Stomach (tissue), 9 donors: ENCODE measurements around the gene RNF112. TPM values are rescaled to one million over a fixed set of nuclear protein-coding genes. Genes with fewer than 3 reads are reported as not detected.

ENCODE experiments used
- DNase-seq, 2 donors: peaks; one replicate each; pipeline versions ENCODE4 v3.0.0 to v3.0.0-alpha.2; 2013 to 2019
- H3K27ac ChIP-seq, 5 donors: fragments of 200-600 bp in 4 of 5; sonication (generic) in 4 of 5; one replicate each; pipeline ENCODE4 v1.5.1; 2013 to 2019; ENCODE audit warnings: mild to moderate bottlenecking in 1 of 5, moderate library complexity in 1 of 5
- H3K27me3 ChIP-seq, 3 donors: fragments of 200-600 bp; sonication (generic); one replicate each; pipeline ENCODE4 v1.5.1; 2017 to 2019; ENCODE audit warnings: mixed run types in 1 of 3
- H3K36me3 ChIP-seq, 4 donors: fragments of 200-600 bp; sonication (generic); 1 replicate in 3 of 4; 2 replicates in 1 of 4; pipeline ENCODE4 v1.5.1; 2016 to 2019
- H3K4me1 ChIP-seq, 4 donors: fragments of 200-600 bp; sonication (generic); one replicate each; pipeline ENCODE4 v1.5.1; 2016 to 2019
- H3K4me3 ChIP-seq, 4 donors: fragments of 200-600 bp; sonication (generic) in 3 of 4; one replicate each; pipeline ENCODE4 v1.5.1; 2016 to 2019; ENCODE audit warnings: mild to moderate bottlenecking in 1 of 4
- H3K9me3 ChIP-seq, 4 donors: fragments of 200-600 bp; sonication (generic); one replicate each; pipeline ENCODE4 v1.5.1; 2016 to 2019
- EP300 ChIP-seq: sonication (generic); formaldehyde crosslinking; IDR thresholded peaks from one replicate; pipeline ENCODE4 v1.6.1; 2017; ENCODE audit warnings: antibody characterized with exemption
- POLR2A ChIP-seq, 4 donors: fragments of 450-650 bp; IDR thresholded peaks; one replicate each; pipeline ENCODE4 v1.6.1; 2016; ENCODE audit warnings: antibody characterized with exemption in 4 of 4, control low read depth in 2 of 4, mild to moderate bottlenecking in 1 of 4, moderate library complexity in 1 of 4
- POLR2AphosphoS5 ChIP-seq, 3 donors: sonication (generic); formaldehyde crosslinking; IDR thresholded peaks; one replicate each; pipeline ENCODE4 v1.6.1; 2016; ENCODE audit warnings: antibody characterized with exemption in 3 of 3
- whole genome bisulfite sequencing, 5 donors: extraction: QIAGEN DNeasy Blood & Tissue Kit in 3 of 5; methylation state at CpG; one replicate each; pipeline versions ENCODE4 v1.1.5 to v1.1.7; 2013 to 2018; 5-methylcytosine and 5-hydroxymethylcytosine counted together
- intact Hi-C: fragments of 100-400 bp; cut with DNase I; formaldehyde crosslinking; loops from one replicate; pipeline ENCODE4 v1.15.1; 2023; ENCODE audit warnings: low total_unique reads
- polyA plus RNA-seq, 3 donors: library from polyadenylated mRNA; stranded (reverse); fragments of 200-250 nt; gene quantifications; one replicate each; pipeline ENCODE4 v1.2.3, GENCODE V29; 2013
- total RNA-seq, 5 donors: library from RNA; depleted of rRNA; stranded (reverse); fragments of >200 nt; gene quantifications; one replicate each; pipeline versions ENCODE4 v1.1.0 to v1.2.3, GENCODE V29; 2014 to 2016
- TF ChIP-seq, protein P1 (sequence below), 7 experiments: fragments of 450-650 bp in 4 of 7; fragments of 200-600 bp in 3 of 7; sonication (generic) in 3 of 7; IDR thresholded peaks; one replicate each; pipeline ENCODE4 v1.5.1; 2016 to 2019; ENCODE audit warnings: antibody characterized with exemption in 7 of 7, control low read depth in 2 of 7, mild to moderate bottlenecking in 1 of 7
- donor health status: healthy with polysubstance abuse.
- donor health status: Bipolar disorder and iron deficiency.
- donor health status: healthy.

RNF112 gene
- total and polyA plus RNA-seq, 8 donors = 0.45 to 5.0 (median 2.1) TPM; not detected in 2

DNA sequence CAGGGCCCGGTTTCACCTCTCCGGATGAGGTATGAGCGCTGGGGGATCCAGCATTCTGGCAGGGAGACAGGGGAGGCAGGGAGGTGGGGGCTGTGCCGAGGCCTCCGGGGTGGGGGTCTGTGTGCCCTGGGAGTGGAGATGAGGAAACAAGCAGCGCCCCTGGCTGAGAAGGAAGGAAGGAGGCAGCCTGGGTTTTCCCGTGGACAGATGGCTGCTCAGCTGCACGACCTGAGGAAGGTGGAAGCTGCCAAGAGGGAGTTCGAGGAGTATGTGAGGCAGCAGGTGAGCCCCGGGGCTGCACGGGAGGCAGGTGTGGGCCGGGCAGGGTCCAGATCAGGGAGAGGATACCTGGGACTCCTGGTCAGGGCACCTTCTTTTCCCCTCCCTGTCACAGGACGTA lies 4.3 kb downstream of the RNF112 start:
- no peak overlapping the region for H3K4me3 ChIP-seq
- TF ChIP-seq EP300 = no peak
- no peak for TF ChIP-seq POLR2A (IDR thresholded peaks at IDR 0.05)
- no peak for TF ChIP-seq POLR2AphosphoS5 (IDR thresholded peaks at IDR 0.05)
- TF ChIP-seq, protein P1, sequence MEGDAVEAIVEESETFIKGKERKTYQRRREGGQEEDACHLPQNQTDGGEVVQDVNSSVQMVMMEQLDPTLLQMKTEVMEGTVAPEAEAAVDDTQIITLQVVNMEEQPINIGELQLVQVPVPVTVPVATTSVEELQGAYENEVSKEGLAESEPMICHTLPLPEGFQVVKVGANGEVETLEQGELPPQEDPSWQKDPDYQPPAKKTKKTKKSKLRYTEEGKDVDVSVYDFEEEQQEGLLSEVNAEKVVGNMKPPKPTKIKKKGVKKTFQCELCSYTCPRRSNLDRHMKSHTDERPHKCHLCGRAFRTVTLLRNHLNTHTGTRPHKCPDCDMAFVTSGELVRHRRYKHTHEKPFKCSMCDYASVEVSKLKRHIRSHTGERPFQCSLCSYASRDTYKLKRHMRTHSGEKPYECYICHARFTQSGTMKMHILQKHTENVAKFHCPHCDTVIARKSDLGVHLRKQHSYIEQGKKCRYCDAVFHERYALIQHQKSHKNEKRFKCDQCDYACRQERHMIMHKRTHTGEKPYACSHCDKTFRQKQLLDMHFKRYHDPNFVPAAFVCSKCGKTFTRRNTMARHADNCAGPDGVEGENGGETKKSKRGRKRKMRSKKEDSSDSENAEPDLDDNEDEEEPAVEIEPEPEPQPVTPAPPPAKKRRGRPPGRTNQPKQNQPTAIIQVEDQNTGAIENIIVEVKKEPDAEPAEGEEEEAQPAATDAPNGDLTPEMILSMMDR (IDR thresholded peaks at IDR 0.05) = no peak
- no peaks in the 10 kb centered on the region for H3K9me3 ChIP-seq
- no peak for DNase-seq
- peaks cover 0 to 17% (median 8%) of the 10 kb centered on the region in 4 donors for H3K4me1 ChIP-seq
- H3K27ac ChIP-seq = no peak overlapping the region
- H3K27me3 ChIP-seq = peaks cover 0 to 32% (median 9%) of the 10 kb centered on the region in 3 donors
- intact Hi-C loops = no loop called here
- H3K36me3 ChIP-seq = no peaks in the 10 kb centered on the region
- 68 to 77% (median 74%) methylated on average over 11 to 13 of the region's 13 CpGs for WGBS, 5 donors

DNA sequence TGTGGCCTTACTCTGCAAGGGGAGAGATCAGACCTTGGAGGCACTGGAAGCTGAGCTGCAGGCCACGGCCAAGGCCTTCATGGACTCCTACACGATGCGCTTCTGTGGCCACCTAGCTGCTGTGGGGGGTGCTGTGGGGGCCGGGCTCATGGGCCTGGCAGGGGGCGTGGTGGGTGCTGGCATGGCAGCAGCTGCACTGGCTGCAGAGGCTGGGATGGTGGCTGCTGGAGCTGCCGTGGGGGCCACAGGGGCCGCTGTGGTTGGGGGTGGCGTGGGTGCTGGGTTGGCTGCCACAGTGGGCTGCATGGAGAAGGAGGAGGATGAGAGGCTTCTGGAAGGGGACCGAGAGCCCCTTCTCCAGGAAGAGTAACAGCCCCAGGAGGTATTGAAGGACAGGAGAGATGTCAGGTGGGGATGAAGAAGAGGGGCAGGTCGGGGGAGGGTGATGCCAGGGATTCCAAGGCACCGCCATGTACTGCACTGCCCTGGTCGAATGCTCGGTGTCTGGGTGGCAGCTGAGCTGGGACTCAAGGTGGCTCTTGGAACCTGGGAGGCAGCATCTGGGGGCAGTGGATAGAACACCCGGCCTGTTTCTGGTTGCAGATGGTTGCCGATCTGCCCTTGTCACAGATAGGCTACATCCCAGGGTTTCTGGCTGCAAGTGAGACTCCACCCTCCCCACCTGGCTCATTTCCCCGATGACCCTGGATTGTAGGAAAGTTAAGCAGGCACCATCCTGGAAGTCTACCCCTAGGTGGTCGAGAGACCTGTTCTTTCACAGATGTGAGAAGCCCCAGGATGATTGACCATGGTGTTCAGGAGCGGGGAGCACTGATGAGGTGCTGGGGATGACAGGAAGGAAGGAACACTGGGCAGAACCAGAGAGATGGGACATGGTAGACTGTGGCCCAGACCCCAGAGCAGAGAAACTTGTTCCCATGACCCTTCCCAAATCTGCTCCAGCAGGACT lies 5.1 kb downstream of the RNF112 start:
- WGBS, 5 donors = 85 to 90% (median 88%) methylated on average over 17 to 18 of the region's 18 CpGs
- H3K4me3 ChIP-seq = no peak overlapping the region
- no peak overlapping the region for H3K27ac ChIP-seq
- peaks cover 0 to 9% (median 3%) of the 10 kb centered on the region in 4 donors for H3K4me1 ChIP-seq
- DNase-seq = no peak
- peaks cover 0 to 27% (median 7%) of the 10 kb centered on the region in 3 donors for H3K27me3 ChIP-seq
- H3K9me3 ChIP-seq = no peaks in the 10 kb centered on the region
- intact Hi-C loops = no loop called here
- H3K36me3 ChIP-seq = no peaks in the 10 kb centered on the region
- TF ChIP-seq, protein P1 (IDR thresholded peaks at IDR 0.05) = no peak
- TF ChIP-seq POLR2AphosphoS5 (IDR thresholded peaks at IDR 0.05) (no peak), POLR2A (IDR thresholded peaks at IDR 0.05) (no peak), EP300 (no peak)

DNA sequence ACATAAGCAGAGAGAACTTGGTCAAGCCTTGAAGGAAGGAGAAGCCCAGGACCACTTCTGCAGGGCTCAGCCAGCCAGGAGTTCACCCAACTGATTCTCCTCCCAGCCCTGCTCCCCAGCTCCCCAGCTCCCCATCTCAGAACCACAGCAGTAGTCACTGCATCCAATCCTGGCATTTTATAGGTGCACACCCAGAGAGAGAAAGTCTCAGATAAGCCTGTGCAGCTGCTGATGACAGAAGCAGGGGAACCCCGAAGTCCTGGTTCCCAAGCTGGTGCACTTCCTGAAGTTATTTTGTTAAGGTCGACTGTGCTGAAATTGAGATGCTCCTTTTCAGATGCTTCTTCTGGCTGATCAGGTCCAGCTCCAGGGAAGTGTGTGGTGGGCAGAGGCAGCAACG lies 6.6 kb downstream of the RNF112 start:
- Histone ChIP-seq H3K27me3 (peaks cover 0 to 13% (median 4%) of the 10 kb centered on the region in 3 donors), H3K4me1 (peaks cover 0 to 5% (median 2%) of the 10 kb centered on the region in 4 donors), H3K36me3 (no peaks in the 10 kb centered on the region), H3K27ac (peak overlapping the region in 2 of 5 donors; percentile 9 to 56), H3K4me3 (no peak overlapping the region), H3K9me3 (no peaks in the 10 kb centered on the region)
- WGBS, 5 donors = 43 to 56% (median 47%) methylated on average over 3 of the region's 3 CpGs
- DNase-seq = no peak
- TF ChIP-seq, protein P1 (IDR thresholded peaks at IDR 0.05) = no peak
- no peak for TF ChIP-seq EP300
- no peak for TF ChIP-seq POLR2AphosphoS5 (IDR thresholded peaks at IDR 0.05)
- no peak for TF ChIP-seq POLR2A (IDR thresholded peaks at IDR 0.05)
- intact Hi-C loops = no loop called here

DNA sequence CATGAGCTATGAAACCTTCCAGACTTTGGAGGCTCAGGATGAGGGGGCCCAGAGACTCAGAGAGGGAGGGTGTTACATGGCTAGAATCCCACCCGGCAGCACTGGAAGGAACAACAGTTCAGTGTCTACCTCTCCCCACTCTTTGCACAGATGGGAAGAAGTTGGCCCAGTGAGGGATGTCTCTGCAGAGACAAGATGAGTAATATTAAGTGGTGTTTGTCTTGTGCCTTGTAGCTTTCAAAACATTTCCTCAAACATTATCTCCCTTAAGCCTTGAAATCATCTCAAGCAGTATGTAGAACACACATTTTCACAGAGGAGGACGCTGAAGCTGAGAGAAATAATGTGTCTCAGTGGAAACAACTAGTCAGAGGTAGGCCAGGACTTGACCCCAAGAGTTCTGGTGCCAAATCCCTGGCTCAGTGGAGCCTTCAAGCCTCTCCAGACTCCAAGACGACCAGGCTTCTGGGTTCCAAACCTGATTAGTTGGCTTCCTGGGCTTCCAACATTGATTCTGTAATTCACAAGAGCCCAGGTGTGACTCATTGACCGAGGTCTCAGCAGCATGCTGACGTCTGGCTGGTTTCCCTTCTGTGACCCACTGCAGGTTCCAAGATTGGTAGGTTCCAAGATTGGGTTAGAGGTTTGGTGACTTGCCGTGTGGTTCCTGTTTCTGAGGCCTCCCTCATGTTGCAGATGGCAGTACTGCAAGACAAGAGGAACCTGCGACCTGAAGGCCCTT lies 7.4 kb downstream of the RNF112 start:
- intact Hi-C loops = no loop called here
- no peaks in the 10 kb centered on the region for H3K9me3 ChIP-seq
- H3K4me3 ChIP-seq = no peak overlapping the region
- peak overlapping the region in 2 of 5 donors; percentile 9 to 56 for H3K27ac ChIP-seq
- 53 to 63% (median 59%) methylated on average over 6 to 7 of the region's 7 CpGs for WGBS, 5 donors
- H3K27me3 ChIP-seq = peaks cover 0 to 8% (median 0%) of the 10 kb centered on the region in 3 donors
- no peaks in the 10 kb centered on the region for H3K36me3 ChIP-seq
- DNase-seq = peak in 1 of 2 donors; percentile 72
- peaks cover 0 to 4% (median 0%) of the 10 kb centered on the region in 4 donors for H3K4me1 ChIP-seq
- TF ChIP-seq POLR2AphosphoS5 (IDR thresholded peaks at IDR 0.05) = peak in 1 of 3 donors; percentile 40
- TF ChIP-seq, protein P1 (IDR thresholded peaks at IDR 0.05) = no peak
